Type B pancreatic cell (in vitro differentiated cells): ENCODE results near the gene FRMD4A. TPM values are rescaled to one million over a fixed set of nuclear protein-coding genes. Genes with fewer than 3 reads are reported as not detected.
A peak's percentile ranks its signal among the peaks of the same experiment; 100 is the strongest.

Source experiments
- DNase-seq: peaks from one replicate; pipeline ENCODE4 v3.0.0; 2021; ENCODE audit warnings: mixed read lengths; ENCODE audit not compliant: unreplicated experiment; ENCODE audit errors: extremely low spot score
- H3K27ac Mint-ChIP-seq: 2 replicates; pipeline ENCODE4 v1.8.0; 2021; ENCODE audit warnings: mild to moderate bottlenecking, mixed read lengths
- H3K27me3 Mint-ChIP-seq: 2 replicates; pipeline ENCODE4 v1.8.0; 2021; ENCODE audit warnings: mixed read lengths
- H3K36me3 Mint-ChIP-seq: 2 replicates; pipeline ENCODE4 v1.8.0; 2021; ENCODE audit warnings: mixed read lengths
- H3K4me1 Mint-ChIP-seq: one replicate; pipeline ENCODE4 v1.8.0; 2021; ENCODE audit warnings: mixed read lengths; ENCODE audit not compliant: unreplicated experiment
- H3K4me3 Mint-ChIP-seq: 2 replicates; pipeline ENCODE4 v1.8.0; 2021; ENCODE audit warnings: mild to moderate bottlenecking, mixed read lengths
- H3K9me3 Mint-ChIP-seq: 2 replicates; pipeline ENCODE4 v1.8.0; 2021; ENCODE audit warnings: mixed read lengths
- CTCF ChIP-seq: fragments of 200-600 bp; sonication (generic); conservative IDR thresholded peaks from 2 replicates; pipeline ENCODE4 v1.5.0; 2021; ENCODE audit warnings: antibody characterized with exemption, mild to moderate bottlenecking
- total RNA-seq: library from RNA; stranded (reverse); gene quantifications from 2 replicates; pipeline ENCODE4 v1.2.1, GENCODE V29; 2021; ENCODE audit warnings: low replicate concordance

The FRMD4A gene
- total RNA-seq, 1 donor from 2014 or later: 88.9 TPM

GRCh38 chr10:13684806-13685482, 645.8 kb downstream of the FRMD4A start:
- DNase-seq: no peak
- H3K4me1 Mint-ChIP-seq: peaks cover 47% of the 10 kb centered on the region
- H3K27me3 Mint-ChIP-seq: no peaks in the 10 kb centered on the region
- TF ChIP-seq CTCF: no peak
- H3K36me3 Mint-ChIP-seq: peaks cover 31% of the 10 kb centered on the region
- no peak overlapping the region for H3K4me3 Mint-ChIP-seq
- no peaks in the 10 kb centered on the region for H3K9me3 Mint-ChIP-seq
- H3K27ac Mint-ChIP-seq: peak overlapping the region; percentile 52

DNA sequence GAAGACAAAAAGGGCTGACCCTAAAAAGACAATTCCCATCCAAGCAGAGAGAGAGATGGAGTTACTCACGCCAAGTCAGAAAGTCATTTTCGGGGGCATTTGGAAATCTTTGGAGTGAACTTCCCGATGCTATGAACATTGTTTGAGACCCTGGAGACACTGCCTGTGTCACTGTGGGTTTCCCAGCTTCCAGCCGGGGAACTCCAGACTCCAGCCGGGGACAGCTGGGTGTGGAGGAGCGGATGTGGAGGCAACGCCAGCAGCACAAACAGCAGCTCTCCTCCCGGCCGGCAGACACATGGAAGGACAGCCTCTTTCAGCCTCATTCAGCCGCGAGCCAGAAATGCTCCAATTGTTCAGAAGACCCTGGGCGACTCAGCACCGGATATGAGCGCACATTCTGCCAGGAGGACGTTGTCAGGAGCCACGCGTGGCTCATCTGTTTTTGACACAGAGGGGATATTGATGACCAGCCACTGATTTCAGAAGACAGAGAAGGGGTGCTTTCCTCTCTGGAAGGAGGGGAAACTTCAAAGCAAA, 646.4 kb downstream of the FRMD4A start:
- no peak for TF ChIP-seq CTCF
- H3K4me1 Mint-ChIP-seq: peaks cover 47% of the 10 kb centered on the region
- peak overlapping the region; percentile 51 for H3K4me3 Mint-ChIP-seq
- H3K27me3 Mint-ChIP-seq: no peaks in the 10 kb centered on the region
- peaks cover 37% of the 10 kb centered on the region for H3K36me3 Mint-ChIP-seq
- H3K27ac Mint-ChIP-seq: peak overlapping the region; percentile 61
- H3K9me3 Mint-ChIP-seq: no peaks in the 10 kb centered on the region
- no peak for DNase-seq

DNA sequence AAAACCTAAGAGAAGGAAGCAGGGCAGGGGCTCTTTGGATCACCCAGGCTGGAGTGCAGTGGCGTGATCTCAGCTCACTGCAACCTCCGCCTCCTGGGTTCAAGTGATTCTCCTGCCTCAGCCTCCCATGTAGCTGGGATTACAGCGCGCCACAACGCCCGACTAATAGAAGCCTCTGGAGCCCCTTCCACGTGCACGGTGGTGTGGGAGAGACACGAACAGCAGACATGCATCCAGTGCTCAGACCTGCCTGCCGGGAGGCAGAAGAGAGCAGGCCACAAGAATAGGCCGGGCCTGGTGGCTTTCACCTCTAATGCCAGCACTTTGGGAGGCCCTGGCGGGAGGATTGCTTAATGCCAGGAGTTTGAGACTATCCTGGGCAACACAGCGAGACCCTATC, 647.7 kb downstream of the FRMD4A start:
- H3K27ac Mint-ChIP-seq: no peak overlapping the region

DNA sequence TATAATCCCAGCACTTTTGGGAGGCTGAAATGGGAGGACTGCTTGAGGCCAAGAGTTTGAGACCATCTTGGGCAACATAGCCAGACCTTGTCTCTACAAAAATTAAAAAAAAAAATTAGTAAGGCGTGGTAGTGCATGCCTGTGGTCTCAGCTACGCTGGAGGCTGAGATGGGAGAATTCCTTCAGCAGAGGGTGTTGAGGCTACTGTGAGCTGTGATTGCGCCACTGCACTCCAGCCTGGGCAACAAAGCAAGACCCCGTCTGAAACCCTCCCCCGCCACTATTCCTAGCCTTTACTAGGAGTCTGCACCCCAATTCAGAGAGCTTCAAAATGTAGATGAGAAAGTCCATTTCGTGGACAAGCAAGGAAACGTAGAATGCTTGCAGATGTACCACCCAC, 648.8 kb downstream of the FRMD4A start:
- TF ChIP-seq CTCF: no peak
- peaks cover 52% of the 10 kb centered on the region for H3K4me1 Mint-ChIP-seq
- peaks cover 51% of the 10 kb centered on the region for H3K36me3 Mint-ChIP-seq
- H3K4me3 Mint-ChIP-seq: no peak overlapping the region
- no peaks in the 10 kb centered on the region for H3K27me3 Mint-ChIP-seq
- peak overlapping the region; percentile 35 for H3K27ac Mint-ChIP-seq
- DNase-seq: no peak
- H3K9me3 Mint-ChIP-seq: no peaks in the 10 kb centered on the region

More for the DNA sequence above, 647.7 kb downstream of the FRMD4A start:
- H3K4me3 Mint-ChIP-seq: no peak overlapping the region
- no peak for DNase-seq
- no peaks in the 10 kb centered on the region for H3K9me3 Mint-ChIP-seq
- TF ChIP-seq CTCF: no peak
- H3K36me3 Mint-ChIP-seq: peaks cover 42% of the 10 kb centered on the region
- H3K27me3 Mint-ChIP-seq: no peaks in the 10 kb centered on the region
- H3K4me1 Mint-ChIP-seq: peaks cover 47% of the 10 kb centered on the region

DNA sequence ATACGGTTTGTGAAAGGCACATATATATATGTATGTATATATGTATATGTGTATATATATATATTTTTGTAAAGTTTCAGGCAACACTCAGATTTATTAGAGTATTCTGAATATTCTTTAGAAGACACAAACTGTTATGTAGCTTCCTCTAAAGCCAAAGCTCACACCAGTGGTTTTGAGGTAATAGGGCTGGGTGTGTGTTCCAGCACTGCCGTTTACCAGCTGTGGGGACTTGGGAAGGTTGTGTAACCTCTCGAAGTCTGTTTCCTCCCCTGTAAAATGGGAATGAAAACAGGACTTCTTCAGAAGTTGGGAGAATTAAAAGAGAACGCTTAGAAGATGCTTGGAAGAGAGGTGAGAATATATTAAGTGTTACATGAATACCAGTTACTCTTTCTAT, 649.2 kb downstream of the FRMD4A start:
- Mint-ChIP-seq H3K36me3 (peaks cover 54% of the 10 kb centered on the region), H3K4me3 (no peak overlapping the region), H3K4me1 (peaks cover 52% of the 10 kb centered on the region), H3K27ac (peak overlapping the region; percentile 35), H3K9me3 (no peaks in the 10 kb centered on the region), H3K27me3 (no peaks in the 10 kb centered on the region)
- no peak for DNase-seq
- TF ChIP-seq CTCF: no peak
